ENCODE data around the gene CCDC122.

The CCDC122 gene

GRCh38 chr13:43802511-43802910 lies 77.0 kb downstream of the CCDC122 start:
- no peak for DNase-seq (ENCODE audit: low read depth)

GRCh38 chr13:43800828-43801227 lies 78.7 kb downstream of the CCDC122 start:
- DNase-seq (ENCODE audit: low read depth) = no peak

GRCh38 chr13:43799191-43799590 lies 80.3 kb downstream of the CCDC122 start:
- DNase-seq (ENCODE audit: low read depth) = no peak

- no peak for DNase-seq (ENCODE audit: low read depth)
These were observed 81.7 kb downstream of the CCDC122 start for GRCh38 chr13:43797869-43798268.

GRCh38 chr13:43797159-43797558 lies 82.4 kb downstream of the CCDC122 start:
- DNase-seq (ENCODE audit: low read depth) = no peak

GRCh38 chr13:43794416-43794815 lies 85.1 kb downstream of the CCDC122 start:
- DNase-seq (ENCODE audit: low read depth) = no peak

- no peak for DNase-seq (ENCODE audit: low read depth)
These were observed 87.3 kb downstream of the CCDC122 start for GRCh38 chr13:43792076-43792881.

- no peak for DNase-seq (ENCODE audit: low read depth)
These were observed 91.5 kb downstream of the CCDC122 start for GRCh38 chr13:43787997-43788396.

GRCh38 chr13:43787518-43787891 lies 92.0 kb downstream of the CCDC122 start:
- no peak for DNase-seq (ENCODE audit: low read depth)

GRCh38 chr13:43786766-43787517 lies 92.6 kb downstream of the CCDC122 start, which contains the start of gene ENOX1:
ENOX1 (minus strand) TSS chr13:43786972.
- DNase-seq (ENCODE audit: low read depth) = peak; percentile 48

- no peak for DNase-seq (ENCODE audit: low read depth)
These were observed 93.1 kb downstream of the CCDC122 start for GRCh38 chr13:43786472-43786765.

All from stromal cell of bone marrow (primary cell).